Measurements from ENCODE around the gene CNTNAP5. TPM values are rescaled to one million over a fixed set of nuclear protein-coding genes. Genes with fewer than 3 reads are reported as not detected.

CNTNAP5 gene
- total RNA-seq, 2 experiments from 2014 or later, result not detected

GRCh38 chr2:124269348-124269747, 244.3 kb downstream of the CNTNAP5 start:
- no peak overlapping the region for H3K27ac Mint-ChIP-seq
- CTCF ChIA-PET, result no interaction called here
- intact Hi-C loops (cut with micrococcal nuclease), result no loop called here

GRCh38 chr2:124272261-124272841, 247.3 kb downstream of the CNTNAP5 start:
- ATAC-seq (no peak), DNase-seq (no peak)
- no peaks in the 10 kb centered on the region for H3K4me1 Mint-ChIP-seq (ENCODE audit: low read depth)
- no peak for TF ChIP-seq CTCF (IDR thresholded peaks at IDR 0.05)
- H3K27ac Mint-ChIP-seq, result no peak overlapping the region
- H3K9me3 Mint-ChIP-seq, result no peaks in the 10 kb centered on the region
- no peaks in the 10 kb centered on the region for H3K27me3 Mint-ChIP-seq
- no peak overlapping the region for H3K4me3 Mint-ChIP-seq
- H3K36me3 Mint-ChIP-seq (ENCODE audit: low read depth), result no peaks in the 10 kb centered on the region
- intact Hi-C loops (cut with micrococcal nuclease), result no loop called here
- ChIA-PET POLR2A (no interaction called here), CTCF (interaction anchor here (0.9 kb wide), 1 partner anchor 1406 kb away, joined by 3 read pairs; no protein-coding TSS in a partner anchor)

More at GRCh38 chr2:124269348-124269747, 244.3 kb downstream of the CNTNAP5 start:
- no peaks in the 10 kb centered on the region for H3K36me3 Mint-ChIP-seq (ENCODE audit: low read depth)
- no peak for TF ChIP-seq CTCF (IDR thresholded peaks at IDR 0.05)
- DNase-seq, result no peak
- H3K4me3 Mint-ChIP-seq, result no peak overlapping the region
- H3K4me1 Mint-ChIP-seq (ENCODE audit: low read depth), result no peaks in the 10 kb centered on the region
- no peaks in the 10 kb centered on the region for H3K9me3 Mint-ChIP-seq
- H3K27me3 Mint-ChIP-seq, result no peaks in the 10 kb centered on the region
- no peak for ATAC-seq
- POLR2A ChIA-PET, result no interaction called here

GRCh38 chr2:124281541-124281940, 256.5 kb downstream of the CNTNAP5 start:
- H3K9me3 Mint-ChIP-seq, result no peaks in the 10 kb centered on the region
- H3K4me3 Mint-ChIP-seq, result no peak overlapping the region
- TF ChIP-seq CTCF (IDR thresholded peaks at IDR 0.05), result no peak
- POLR2A ChIA-PET, result no interaction called here
- intact Hi-C loops (cut with micrococcal nuclease), result no loop called here
- CTCF ChIA-PET, result no interaction called here
- no peaks in the 10 kb centered on the region for H3K4me1 Mint-ChIP-seq (ENCODE audit: low read depth)
- H3K27ac Mint-ChIP-seq, result no peak overlapping the region
- no peak for ATAC-seq
- no peak for DNase-seq
- H3K27me3 Mint-ChIP-seq, result no peaks in the 10 kb centered on the region
- no peaks in the 10 kb centered on the region for H3K36me3 Mint-ChIP-seq (ENCODE audit: low read depth)

- no peaks in the 10 kb centered on the region for H3K4me1 Mint-ChIP-seq (ENCODE audit: low read depth)
- ChIA-PET CTCF (no interaction called here), POLR2A (no interaction called here)
- intact Hi-C loops (cut with micrococcal nuclease), result no loop called here
- ATAC-seq, result no peak
- no peaks in the 10 kb centered on the region for H3K9me3 Mint-ChIP-seq
- no peak for DNase-seq
- H3K4me3 Mint-ChIP-seq, result no peak overlapping the region
- H3K36me3 Mint-ChIP-seq (ENCODE audit: low read depth), result no peaks in the 10 kb centered on the region
- H3K27me3 Mint-ChIP-seq, result no peaks in the 10 kb centered on the region
- H3K27ac Mint-ChIP-seq, result no peak overlapping the region
- no peak for TF ChIP-seq CTCF (IDR thresholded peaks at IDR 0.05)
Measured at GRCh38 chr2:124283096-124283495, 258.0 kb downstream of the CNTNAP5 start.

GRCh38 chr2:124286089-124286783, 261.1 kb downstream of the CNTNAP5 start:
- intact Hi-C loops (cut with micrococcal nuclease), result no loop called here
- no peaks in the 10 kb centered on the region for H3K9me3 Mint-ChIP-seq

More at GRCh38 chr2:124286089-124286783, 261.1 kb downstream of the CNTNAP5 start:
- no peak for TF ChIP-seq CTCF (IDR thresholded peaks at IDR 0.05)
- no peak for DNase-seq
- H3K4me3 Mint-ChIP-seq, result no peak overlapping the region
- POLR2A ChIA-PET, result no interaction called here
- CTCF ChIA-PET, result no interaction called here
- no peak overlapping the region for H3K27ac Mint-ChIP-seq
- ATAC-seq, result no peak
- no peaks in the 10 kb centered on the region for H3K4me1 Mint-ChIP-seq (ENCODE audit: low read depth)
- no peaks in the 10 kb centered on the region for H3K27me3 Mint-ChIP-seq
- no peaks in the 10 kb centered on the region for H3K36me3 Mint-ChIP-seq (ENCODE audit: low read depth)

Measured in activated CD8-positive, alpha-beta T cell treated with anti-CD3 and anti-CD28 coated beads for 36 hours (primary cell).